Measurements from ENCODE around the gene NEO1. TPM values are rescaled to one million over a fixed set of nuclear protein-coding genes. Genes with fewer than 3 reads are reported as not detected.

Gene NEO1
- polyA plus RNA-seq, 2 of the 4 experiments (the other 2 are of a cell fraction): 29.1 to 30.3 TPM

DNA sequence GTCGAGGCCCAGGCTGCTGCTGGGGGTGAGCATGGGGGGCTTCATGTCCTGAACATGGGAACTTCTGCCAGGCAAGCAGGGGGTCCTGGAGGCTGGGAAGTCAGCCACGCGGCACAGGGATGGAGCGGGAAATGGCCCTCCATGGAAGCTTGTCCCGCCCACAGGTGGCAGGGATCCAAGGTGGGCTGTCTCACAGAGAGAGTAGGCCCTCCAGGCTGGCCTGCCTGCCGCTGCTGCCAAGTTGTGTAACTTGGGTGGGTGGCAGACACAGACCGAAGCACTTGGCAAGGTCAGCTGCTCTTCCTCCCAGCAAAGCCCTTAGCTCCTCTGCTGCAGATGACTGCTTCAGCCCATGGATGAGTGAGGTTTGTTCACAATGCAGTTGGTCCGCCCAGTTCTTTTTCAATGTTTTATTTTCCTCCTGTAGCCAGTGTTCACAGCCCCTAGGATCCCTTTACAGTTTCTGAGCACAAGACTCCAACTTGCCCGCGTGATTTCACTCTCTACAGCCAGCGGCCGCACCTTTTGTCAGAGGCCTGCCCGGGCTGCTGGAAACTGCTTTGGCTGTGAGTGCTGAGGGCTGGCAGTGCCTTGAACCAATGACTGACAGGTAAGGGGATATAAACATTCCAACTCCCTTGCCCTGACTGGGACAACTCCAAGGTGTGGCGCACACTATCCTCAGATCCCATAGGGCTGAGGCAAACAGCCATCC is 289.8 kb downstream of the NEO1 start:
- peaks cover 6% of the 10 kb centered on the region; the same call in 1 of the 3 replicates for H3K9me3 ChIP-seq
- 72% methylated on average over 14 of the region's 14 CpGs for WGBS (ENCODE audit: missing lambda C conversion rate)
- TF ChIP-seq HDAC2 (IDR thresholded peaks at IDR 0.05) (no peak), POLR2AphosphoS2 (conservative IDR thresholded peaks at IDR 0.05; ENCODE audit: low read length) (no peak), CHD2 (IDR thresholded peaks at IDR 0.05; ENCODE audit: low read length, partially characterized antibody) (no peak), CEBPB (IDR thresholded peaks at IDR 0.05) (no peak), ZSCAN20 (CRISPR knock-in tag; IDR thresholded peaks at IDR 0.05) (no peak), NR3C1 (IDR thresholded peaks at IDR 0.05) (no peak), ZFP36 (IDR thresholded peaks at IDR 0.05; ENCODE audit: borderline replicate concordance, partially characterized antibody) (no peak), CHD4 (IDR thresholded peaks at IDR 0.05; ENCODE audit: borderline replicate concordance) (no peak)
- TF ChIP-seq, protein P1, sequence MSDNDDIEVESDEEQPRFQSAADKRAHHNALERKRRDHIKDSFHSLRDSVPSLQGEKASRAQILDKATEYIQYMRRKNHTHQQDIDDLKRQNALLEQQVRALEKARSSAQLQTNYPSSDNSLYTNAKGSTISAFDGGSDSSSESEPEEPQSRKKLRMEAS (IDR thresholded peaks at IDR 0.05): no peak
- TF ChIP-seq, protein P2, sequence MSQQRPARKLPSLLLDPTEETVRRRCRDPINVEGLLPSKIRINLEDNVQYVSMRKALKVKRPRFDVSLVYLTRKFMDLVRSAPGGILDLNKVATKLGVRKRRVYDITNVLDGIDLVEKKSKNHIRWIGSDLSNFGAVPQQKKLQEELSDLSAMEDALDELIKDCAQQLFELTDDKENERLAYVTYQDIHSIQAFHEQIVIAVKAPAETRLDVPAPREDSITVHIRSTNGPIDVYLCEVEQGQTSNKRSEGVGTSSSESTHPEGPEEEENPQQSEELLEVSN (IDR thresholded peaks at IDR 0.05; ENCODE audit: borderline replicate concordance, low read depth): no peak
- TF ChIP-seq, protein P3, sequence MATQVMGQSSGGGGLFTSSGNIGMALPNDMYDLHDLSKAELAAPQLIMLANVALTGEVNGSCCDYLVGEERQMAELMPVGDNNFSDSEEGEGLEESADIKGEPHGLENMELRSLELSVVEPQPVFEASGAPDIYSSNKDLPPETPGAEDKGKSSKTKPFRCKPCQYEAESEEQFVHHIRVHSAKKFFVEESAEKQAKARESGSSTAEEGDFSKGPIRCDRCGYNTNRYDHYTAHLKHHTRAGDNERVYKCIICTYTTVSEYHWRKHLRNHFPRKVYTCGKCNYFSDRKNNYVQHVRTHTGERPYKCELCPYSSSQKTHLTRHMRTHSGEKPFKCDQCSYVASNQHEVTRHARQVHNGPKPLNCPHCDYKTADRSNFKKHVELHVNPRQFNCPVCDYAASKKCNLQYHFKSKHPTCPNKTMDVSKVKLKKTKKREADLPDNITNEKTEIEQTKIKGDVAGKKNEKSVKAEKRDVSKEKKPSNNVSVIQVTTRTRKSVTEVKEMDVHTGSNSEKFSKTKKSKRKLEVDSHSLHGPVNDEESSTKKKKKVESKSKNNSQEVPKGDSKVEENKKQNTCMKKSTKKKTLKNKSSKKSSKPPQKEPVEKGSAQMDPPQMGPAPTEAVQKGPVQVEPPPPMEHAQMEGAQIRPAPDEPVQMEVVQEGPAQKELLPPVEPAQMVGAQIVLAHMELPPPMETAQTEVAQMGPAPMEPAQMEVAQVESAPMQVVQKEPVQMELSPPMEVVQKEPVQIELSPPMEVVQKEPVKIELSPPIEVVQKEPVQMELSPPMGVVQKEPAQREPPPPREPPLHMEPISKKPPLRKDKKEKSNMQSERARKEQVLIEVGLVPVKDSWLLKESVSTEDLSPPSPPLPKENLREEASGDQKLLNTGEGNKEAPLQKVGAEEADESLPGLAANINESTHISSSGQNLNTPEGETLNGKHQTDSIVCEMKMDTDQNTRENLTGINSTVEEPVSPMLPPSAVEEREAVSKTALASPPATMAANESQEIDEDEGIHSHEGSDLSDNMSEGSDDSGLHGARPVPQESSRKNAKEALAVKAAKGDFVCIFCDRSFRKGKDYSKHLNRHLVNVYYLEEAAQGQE (IDR thresholded peaks at IDR 0.05): no peak
- CTCF ChIA-PET: no interaction called here
- POLR2A ChIA-PET: no interaction called here
- ATAC-seq (no peak), DNase-seq (ENCODE audit: low read depth in 1 of 2, low spot score in 1 of 2) (no peak), FAIRE-seq (no peak)
- no peak overlapping the region for H3K4me2 ChIP-seq
- H3K27ac ChIP-seq: no peak overlapping the region
- no peak overlapping the region for H3K4me3 ChIP-seq
- no peaks in the 10 kb centered on the region for H3K4me1 ChIP-seq

DNA sequence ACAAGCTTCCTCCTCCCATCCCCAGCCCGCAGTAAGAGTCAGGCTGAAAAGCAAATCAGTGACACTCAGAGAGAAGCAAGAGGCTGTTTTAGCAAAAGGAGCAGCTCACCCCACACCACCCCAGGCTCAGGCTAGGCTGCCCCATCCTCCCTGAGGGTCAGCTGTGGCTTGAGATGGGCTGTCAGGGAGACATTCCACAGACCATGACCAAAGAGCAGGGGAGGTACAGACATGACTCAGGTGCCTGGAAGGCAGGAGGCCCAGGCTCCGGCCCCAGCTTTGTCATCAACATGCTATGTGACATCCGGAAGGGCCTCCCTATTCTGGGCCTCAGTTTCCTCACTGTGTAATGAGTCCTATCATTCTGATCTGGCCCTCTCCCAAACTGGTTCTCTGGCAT is 291.8 kb downstream of the NEO1 start:
- ChIA-PET CTCF (interaction anchor here (1.1 to 1.6 kb wide), 3 partner anchors 10 to 292 kb away, joined by 3 read pairs; no protein-coding TSS in a partner anchor), POLR2A (no interaction called here)
- Histone ChIP-seq H3K4me2 (no peak overlapping the region), H3K27ac (no peak overlapping the region), H3K4me3 (no peak overlapping the region), H3K9me3 (peaks cover 6% of the 10 kb centered on the region; the same call in 1 of the 3 replicates), H3K4me1 (no peaks in the 10 kb centered on the region)
- no peak for DNase-seq (ENCODE audit: low read depth in 1 of 2, low spot score in 1 of 2)
- WGBS (ENCODE audit: missing lambda C conversion rate): 18% methylated on average over 3 of the region's 3 CpGs
- no peak for ATAC-seq
- TF ChIP-seq, protein P4, sequence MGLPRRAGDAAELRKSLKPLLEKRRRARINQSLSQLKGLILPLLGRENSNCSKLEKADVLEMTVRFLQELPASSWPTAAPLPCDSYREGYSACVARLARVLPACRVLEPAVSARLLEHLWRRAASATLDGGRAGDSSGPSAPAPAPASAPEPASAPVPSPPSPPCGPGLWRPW (IDR thresholded peaks at IDR 0.05): no peak
- no peak for FAIRE-seq

DNA sequence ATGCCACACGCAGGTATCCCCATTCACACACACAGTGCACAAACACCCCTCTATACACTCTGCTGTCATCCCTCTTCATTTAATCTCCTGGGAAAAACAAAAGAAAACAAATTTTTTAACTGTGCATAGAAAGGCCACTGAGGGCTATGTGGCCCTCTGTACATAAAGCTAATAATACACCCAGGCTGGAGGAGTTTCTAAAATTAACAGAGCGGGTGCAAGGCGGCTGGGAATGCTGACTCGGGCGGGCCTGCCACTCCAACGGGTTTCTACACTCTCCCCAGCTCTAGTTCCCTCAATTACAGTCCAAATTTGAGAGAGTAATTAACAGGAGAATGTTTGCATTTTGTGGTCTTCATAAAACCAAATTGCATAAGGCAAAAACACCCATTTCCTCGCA is 293.4 kb downstream of the NEO1 start:
- ATAC-seq (no peak), DNase-seq (ENCODE audit: low read depth in 1 of 2, low spot score in 1 of 2) (no peak), FAIRE-seq (no peak)
- WGBS (ENCODE audit: missing lambda C conversion rate): 15% methylated on average over 7 of the region's 7 CpGs
- POLR2A ChIA-PET: no interaction called here
- Histone ChIP-seq H3K4me1 (no peaks in the 10 kb centered on the region), H3K9me3 (peaks cover 6% of the 10 kb centered on the region; the same call in 1 of the 3 replicates), H3K27ac (no peak overlapping the region), H3K4me3 (no peak overlapping the region), H3K4me2 (no peak overlapping the region)
- CTCF ChIA-PET: interaction anchor here (1.0 to 1.6 kb wide), 4 partner anchors 13 to 194 kb away, joined by 3 to 5 read pairs (median 3); no protein-coding TSS in a partner anchor
- TF ChIP-seq JUN (IDR thresholded peaks at IDR 0.05) (no peak), MAZ (IDR thresholded peaks at IDR 0.05; ENCODE audit: borderline replicate concordance, low read depth, low read length) (no peak), KDM1A (IDR thresholded peaks at IDR 0.05; ENCODE audit: low read depth) (no peak), CBX8 (IDR thresholded peaks at IDR 0.05) (no peak), FOXS1 (CRISPR knock-in tag; IDR thresholded peaks at IDR 0.05) (no peak), RAD21 (conservative IDR thresholded peaks at IDR 0.05 in 1 of 2, IDR thresholded peaks at IDR 0.05 in 1 of 2) (no peak), ZNF302 (CRISPR knock-in tag; IDR thresholded peaks at IDR 0.05) (no peak), CBX2 (IDR thresholded peaks at IDR 0.05; ENCODE audit: borderline replicate concordance, low read depth) (no peak), SMC3 (IDR thresholded peaks at IDR 0.05) (no peak), KDM5A (IDR thresholded peaks at IDR 0.05) (no peak), ZFP36 (IDR thresholded peaks at IDR 0.05; ENCODE audit: borderline replicate concordance, partially characterized antibody) (no peak)
- TF ChIP-seq, protein P2 (IDR thresholded peaks at IDR 0.05; ENCODE audit: borderline replicate concordance, low read depth): no peak
- TF ChIP-seq, protein P5, sequence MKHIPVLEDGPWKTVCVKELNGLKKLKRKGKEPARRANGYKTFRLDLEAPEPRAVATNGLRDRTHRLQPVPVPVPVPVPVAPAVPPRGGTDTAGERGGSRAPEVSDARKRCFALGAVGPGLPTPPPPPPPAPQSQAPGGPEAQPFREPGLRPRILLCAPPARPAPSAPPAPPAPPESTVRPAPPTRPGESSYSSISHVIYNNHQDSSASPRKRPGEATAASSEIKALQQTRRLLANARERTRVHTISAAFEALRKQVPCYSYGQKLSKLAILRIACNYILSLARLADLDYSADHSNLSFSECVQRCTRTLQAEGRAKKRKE (CRISPR knock-in tag; IDR thresholded peaks at IDR 0.05; ENCODE audit: low read depth): no peak
- TF ChIP-seq, protein P6, sequence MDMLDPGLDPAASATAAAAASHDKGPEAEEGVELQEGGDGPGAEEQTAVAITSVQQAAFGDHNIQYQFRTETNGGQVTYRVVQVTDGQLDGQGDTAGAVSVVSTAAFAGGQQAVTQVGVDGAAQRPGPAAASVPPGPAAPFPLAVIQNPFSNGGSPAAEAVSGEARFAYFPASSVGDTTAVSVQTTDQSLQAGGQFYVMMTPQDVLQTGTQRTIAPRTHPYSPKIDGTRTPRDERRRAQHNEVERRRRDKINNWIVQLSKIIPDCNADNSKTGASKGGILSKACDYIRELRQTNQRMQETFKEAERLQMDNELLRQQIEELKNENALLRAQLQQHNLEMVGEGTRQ (IDR thresholded peaks at IDR 0.05): no peak
- TF ChIP-seq, protein P7, sequence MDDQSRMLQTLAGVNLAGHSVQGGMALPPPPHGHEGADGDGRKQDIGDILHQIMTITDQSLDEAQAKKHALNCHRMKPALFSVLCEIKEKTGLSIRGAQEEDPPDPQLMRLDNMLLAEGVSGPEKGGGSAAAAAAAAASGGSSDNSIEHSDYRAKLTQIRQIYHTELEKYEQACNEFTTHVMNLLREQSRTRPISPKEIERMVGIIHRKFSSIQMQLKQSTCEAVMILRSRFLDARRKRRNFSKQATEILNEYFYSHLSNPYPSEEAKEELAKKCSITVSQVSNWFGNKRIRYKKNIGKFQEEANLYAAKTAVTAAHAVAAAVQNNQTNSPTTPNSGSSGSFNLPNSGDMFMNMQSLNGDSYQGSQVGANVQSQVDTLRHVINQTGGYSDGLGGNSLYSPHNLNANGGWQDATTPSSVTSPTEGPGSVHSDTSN (IDR thresholded peaks at IDR 0.05): no peak
